K562 treated with DMSO at 1 percent for 4 hours (cell line): Measurements from ENCODE around the gene PRKCD. TPM values are rescaled to one million over a fixed set of nuclear protein-coding genes. Genes with fewer than 3 reads are reported as not detected.

ENCODE experiments used
- total RNA-seq: library from RNA; unstranded; fragments of 300-600 nt; gene quantifications from 2 replicates; pipeline ENCODE4 v1.2.3, GENCODE V29; 2022; ENCODE audit not compliant: insufficient read depth

Gene PRKCD
- 11.7 and 12.4 TPM in 2 replicates for total RNA-seq

DNA sequence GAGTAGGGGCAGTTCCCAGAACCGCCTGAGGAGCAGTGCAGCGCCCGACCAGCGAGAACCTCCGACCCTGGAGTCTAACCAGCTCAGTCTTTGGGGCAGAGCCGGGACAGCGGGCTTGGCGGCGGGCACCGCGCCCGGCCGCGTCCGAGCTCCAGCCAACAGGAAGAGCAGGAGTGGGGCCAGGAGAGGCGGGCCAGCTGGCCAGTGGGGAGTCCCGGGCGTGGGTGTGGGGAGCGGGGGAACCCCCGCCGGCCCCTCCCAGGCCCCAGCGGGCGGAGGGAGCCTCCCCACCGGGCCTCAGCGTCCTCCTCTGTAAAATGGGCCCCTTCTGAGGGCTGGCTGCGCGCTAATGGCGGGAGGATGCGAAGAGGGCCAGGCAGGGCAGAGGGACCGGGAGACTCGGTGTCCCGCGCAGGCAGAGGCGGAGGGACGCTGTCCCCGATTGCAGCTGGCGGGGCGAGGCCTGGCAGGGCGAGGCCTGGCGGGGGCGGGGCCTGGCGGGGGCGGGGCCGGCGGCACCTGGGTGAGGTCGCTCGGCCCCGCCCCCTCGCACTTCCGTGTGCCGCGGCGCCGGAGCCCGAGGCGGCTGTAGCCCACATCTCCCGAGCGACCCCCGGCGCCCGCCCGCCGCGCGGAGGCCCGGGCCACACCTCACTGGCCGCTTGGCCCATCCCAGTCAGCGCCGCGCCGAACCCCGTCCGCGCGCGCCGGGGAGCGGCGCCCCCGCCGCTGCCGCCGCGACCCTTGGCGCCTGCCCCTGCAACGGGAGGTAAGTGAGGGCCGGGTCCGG is at the start of gene PRKCD:
PRKCD (plus strand) TSS at position 550 of the 790 bp plus-strand sequence. CDS start 17,214 bp downstream, outside the sequence.

GRCh38 chr3:53130179-53131061 is 30.6 kb upstream of the PRKCD start, which contains the start of gene RFT1:
RFT1 (minus strand) TSS chr3:53130435; CDS start chr3:53130400, 35 bp downstream.

Other genes starting within 250 kb of the PRKCD start
- 2.3 and 2.6 TPM in 2 replicates for gene SFMBT1, start 115.1 kb upstream of the PRKCD start, total RNA-seq
- gene RFT1, start 30.8 kb upstream of the PRKCD start, total RNA-seq, result 4.7 and 5.3 TPM in 2 replicates
- 270 and 304 TPM in 2 replicates for gene TKT, start 94.8 kb downstream of the PRKCD start, total RNA-seq
- 10.3 and 10.6 TPM in 2 replicates for gene DCP1A, start 186.3 kb downstream of the PRKCD start, total RNA-seq